HG03039 (cell line): ENCODE data around the gene FOXK1.
"Not testable (repeated sequence)": the region's sequence is repeated elsewhere in the genome, so short reads cannot be mapped to it uniquely, and the experiment has no call there.

Experiments
- ATAC-seq: cut with Tn5 transposase; IDR thresholded peaks from one replicate; pipeline ENCODE4 v1.9.1; 2021; ENCODE audit warnings: mild to moderate bottlenecking, moderate library complexity; ENCODE audit not compliant: unreplicated experiment

Gene FOXK1

GRCh38 chr7:4783292-4783652, 101.2 kb downstream of the FOXK1 start:
- ATAC-seq, result no peak

DNA sequence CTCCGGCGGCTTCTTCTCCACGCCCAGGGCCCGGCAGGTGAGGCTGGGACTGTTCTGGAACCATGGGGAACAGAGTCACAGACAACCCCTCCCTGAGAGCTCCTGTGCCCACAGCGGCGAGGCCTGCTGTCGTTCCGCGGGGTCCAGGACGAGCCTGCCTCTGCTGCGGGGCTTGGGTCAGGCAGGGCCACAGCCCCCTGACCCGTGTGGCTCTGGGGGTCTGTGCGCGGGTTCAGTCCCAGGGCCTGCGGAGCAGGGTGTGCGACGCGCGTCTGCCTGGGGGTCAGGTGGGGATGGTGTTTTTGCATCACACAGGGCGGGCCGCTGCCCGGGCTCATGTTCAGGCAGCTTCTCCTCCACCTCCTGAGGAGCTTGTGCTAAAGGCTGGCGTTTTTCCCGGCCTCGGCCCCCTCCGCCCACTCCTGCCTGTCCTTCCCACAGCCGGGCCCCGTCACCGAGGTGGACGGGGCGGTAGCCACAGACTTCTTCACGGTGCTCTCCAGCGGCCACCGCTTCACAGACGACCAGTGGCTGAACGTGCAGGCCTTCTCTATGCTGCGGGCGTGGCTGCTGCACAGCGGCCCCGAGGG, 101.8 kb downstream of the FOXK1 start:
- ATAC-seq, result no peak

DNA sequence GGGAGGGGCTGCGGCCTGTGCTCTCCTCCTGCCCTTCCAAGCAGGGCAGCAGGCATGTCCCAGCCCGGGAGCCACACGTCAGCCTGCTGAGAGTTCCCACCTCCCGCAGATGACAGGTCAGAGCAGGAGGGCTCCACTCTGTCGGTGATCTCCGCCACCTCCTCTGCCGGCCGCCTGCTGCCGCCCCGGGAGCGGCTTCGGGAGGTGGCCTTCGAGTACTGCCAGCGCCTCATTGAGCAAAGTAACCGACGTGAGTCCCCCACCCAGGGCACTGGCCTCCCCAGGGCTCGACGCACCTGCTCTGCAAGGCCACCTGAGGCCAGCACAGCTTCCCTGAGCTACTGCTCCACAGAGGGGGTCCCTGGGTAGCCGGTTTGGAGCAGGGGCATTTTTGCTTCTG, 102.7 kb downstream of the FOXK1 start:
- ATAC-seq, result no peak

DNA sequence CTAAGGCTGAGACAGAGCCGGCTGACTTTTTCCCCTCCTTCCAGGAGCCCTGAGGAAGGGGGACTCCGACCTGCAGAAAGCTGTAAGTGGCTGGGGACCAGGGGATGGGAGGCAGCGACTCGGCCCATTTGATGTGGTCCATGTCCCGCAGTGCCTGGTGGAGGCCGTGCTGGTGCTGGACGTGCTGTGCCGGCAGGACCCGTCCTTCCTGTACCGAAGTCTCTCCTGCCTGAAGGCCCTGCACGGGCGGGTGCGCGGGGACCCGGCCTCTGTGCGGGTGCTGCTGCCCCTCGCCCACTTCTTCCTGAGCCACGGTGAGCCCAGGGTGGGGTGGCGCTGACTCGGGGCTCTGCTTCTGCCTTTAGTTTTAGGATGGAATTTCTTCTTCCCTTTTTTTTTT, 103.3 kb downstream of the FOXK1 start:
- ATAC-seq, result no peak

DNA sequence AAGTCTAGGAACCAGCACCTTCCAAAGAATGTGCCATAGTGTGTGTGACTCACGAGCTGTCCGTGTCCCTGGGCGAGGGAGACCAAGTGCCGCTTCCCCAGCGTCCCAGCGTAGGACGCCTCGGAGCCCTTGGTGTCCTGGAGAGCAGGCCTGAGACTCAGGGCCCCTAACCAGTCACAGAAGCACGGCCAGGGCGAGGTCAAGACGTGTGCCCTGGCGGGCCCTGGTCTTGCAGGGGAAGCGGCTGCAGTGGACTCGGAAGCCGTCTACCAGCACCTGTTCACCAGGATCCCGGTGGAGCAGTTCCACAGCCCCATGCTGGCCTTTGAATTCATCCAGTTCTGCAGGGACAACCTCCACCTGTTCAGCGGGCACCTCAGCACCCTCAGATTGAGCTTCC, 103.9 kb downstream of the FOXK1 start:
- ATAC-seq, result no peak

- no peak for ATAC-seq
These were observed 105.4 kb downstream of the FOXK1 start for GRCh38 chr7:4787541-4787940.

DNA sequence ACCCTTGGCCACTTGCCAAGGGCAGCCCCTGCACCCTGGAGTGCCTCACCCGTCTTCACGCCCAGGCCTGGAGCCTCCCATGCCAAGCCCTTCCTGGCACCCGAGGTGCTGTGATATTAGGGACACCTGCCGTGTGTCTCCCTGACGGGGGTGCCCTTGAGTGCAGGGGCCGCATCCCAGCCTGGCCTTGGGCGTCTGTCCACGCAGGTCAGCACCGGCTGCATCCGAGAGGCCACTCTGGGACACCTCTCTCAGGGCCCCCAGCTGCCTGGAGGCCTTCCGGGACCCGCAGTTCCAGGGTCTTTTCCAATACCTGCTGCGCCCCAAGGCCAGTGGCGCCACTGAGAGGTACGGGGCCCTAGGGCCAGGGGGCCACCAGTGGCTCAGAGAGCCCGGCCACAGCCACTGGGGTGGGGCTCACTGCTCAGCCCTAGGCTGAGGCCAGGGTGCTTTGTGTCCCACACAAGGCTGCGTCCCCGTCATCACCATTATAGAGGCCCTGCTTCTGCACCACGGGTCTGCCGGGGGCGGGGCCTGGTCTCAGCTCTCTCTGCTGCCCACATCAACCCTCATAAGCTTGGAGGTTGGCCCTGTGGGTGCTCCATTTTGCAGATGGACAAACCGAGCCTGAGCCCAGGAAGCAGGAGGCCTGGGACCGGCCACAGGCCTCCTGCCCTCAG, 106.0 kb downstream of the FOXK1 start:
- no peak for ATAC-seq

DNA sequence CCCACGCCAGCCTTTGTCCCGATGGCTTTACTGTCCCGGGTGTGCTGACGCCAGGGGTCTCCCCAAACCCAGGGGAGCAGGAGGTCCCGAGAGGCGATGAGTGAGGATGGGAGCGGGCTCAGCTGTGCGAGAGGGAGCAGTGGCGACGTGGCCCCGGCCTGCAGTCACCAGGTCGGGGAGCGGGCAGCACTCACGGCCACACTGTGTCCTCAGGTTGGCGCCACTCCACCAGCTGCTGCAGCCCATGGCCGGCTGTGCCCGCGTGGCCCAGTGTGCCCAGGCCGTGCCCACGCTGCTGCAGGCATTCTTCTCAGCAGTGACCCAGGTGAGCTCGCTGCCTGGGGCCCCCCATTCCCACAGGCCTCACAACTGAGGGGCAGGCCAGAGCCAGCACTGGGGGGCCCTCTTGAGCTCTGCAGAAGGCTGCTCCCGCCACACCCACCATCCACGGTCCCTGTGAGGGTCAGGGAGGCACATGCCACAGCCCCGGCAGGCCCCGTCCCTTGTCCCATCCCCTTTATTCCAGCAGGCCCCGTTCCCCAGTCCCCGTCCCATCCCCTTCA, 106.6 kb downstream of the FOXK1 start:
- no peak for ATAC-seq

DNA sequence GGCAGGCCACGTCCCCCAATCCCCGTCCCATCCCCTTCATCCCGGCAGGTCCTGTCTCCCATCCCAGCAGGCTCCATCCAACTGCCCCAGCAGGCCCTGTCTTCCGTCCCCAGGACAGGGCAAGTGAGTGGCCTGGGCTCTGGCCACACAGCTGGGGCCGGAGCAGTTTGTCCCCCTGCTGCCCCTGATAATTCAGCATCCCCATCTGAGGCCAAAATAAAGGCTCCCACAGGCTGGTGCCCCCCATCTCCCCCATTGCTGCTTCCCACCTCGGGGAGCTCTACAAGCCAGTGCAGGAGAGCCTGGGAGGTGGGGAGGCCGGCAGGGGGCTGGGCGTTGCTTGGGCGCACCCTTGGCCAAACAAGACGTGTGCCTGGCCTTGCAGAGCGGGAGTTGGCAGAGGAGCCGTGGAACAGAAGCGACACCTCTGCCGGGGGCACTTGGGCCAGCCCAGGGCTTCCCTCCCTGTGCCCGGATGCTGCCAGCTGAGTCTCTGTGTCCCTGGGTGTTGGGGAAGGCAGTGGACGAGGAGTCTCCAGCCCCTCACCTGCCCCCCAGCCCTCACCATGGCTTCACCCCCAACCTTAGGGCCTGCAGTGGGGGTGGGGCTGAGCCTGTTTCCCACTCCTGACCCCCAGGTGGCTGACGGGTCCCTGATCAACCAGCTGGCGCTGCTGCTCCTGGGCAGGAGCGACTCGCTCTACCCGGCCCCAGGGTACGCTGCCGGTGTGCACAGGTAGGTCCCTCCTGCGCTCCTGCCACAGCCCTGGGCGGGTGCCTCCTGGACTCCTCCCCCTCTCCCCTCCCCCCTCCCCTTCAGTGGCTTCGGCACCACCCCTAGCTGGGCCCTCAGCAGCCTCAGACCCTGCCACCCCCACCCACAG, 107.3 kb downstream of the FOXK1 start:
- no peak for ATAC-seq

DNA sequence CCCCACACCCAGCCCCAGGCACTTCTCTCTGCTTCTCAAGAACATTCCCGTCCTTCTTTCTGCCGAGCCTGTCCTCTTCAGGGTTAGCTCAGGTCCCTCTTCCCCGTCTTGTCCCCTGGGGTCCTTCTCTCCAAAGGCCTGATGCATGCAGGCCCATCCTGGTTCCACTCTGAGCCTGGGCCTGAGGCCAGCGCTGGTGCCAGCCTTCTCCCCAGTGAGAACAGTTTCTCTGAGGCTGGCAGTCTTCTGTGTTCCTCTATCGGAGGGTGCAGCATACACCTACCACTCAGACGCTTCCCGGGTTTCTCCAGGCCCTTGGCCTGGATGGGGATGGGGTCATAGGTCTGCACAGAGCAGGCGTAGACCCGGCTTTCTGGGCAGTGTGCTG, 108.0 kb downstream of the FOXK1 start:
- ATAC-seq, result no peak

GRCh38 chr7:4790516-4790991, 108.5 kb downstream of the FOXK1 start:
- no peak for ATAC-seq

DNA sequence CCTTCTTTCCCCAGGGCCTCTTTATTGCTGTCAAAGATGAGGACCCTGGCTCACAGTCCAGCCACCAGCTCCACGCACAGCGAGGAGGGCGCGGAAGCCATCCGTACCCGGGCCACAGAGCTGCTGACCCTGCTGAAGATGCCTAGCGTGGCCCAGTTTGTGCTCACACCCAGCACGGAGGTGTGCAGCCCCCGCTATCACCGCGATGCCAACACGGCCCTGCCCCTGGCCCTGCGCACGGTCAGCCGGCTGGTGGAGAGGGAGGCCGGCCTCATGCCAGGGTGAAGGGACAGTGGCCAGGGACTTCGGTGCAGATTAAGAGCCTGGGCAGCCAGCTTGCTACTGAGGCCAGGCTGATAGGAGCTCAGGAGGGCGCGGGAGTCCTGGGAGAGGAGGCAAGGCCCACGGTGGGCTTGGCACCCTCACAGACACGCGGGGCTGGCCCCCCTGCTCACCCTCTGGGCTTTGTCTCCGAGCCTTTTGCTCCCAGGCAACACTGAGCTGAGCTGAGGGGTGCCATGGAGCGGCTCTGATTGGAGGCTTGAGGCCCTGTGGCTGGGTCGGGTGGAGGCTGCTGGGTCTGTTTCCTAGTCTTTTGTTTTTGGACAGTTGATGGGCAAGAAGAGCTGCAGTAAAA, 109.1 kb downstream of the FOXK1 start:
- ATAC-seq, result no peak

DNA sequence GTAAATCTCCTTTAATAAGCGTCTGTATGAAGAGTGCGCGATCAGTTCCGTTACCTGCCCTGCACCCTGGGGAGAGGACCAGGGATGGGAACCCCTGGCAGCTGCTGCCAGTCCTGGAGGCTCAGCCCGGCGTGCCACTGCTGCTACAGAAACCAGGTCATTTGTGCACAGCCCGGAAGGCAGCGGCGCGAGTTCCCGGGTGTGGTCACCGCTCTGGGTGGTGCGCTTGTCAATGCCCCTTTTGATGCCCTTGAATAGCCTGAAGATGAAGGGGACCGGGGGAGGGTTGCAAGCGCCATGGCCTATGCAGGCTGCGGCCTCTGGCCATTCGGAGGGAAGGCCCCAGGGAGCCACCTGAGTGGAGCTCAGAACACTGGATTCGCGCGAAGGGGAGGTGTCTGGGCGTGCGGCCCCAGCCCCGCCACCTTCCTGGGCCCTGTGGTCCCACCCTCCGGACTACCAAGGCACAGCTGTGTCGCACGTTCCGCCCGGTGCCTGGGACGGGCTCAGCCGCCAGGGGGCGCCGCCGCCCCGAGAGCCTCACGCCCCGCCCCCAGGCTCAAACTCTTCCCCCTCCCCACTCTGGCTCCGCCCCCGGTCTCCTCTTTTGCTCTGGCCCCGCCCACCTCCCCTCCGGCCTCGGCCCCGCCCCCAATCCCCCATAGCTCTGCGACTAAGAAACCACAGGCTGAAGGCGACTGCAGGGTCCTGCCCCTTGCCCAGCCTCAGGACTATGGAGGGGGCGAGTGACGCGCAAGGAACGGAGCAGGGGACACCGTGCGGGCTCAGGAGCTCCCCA, 109.8 kb downstream of the FOXK1 start:
- ATAC-seq, result no peak

DNA sequence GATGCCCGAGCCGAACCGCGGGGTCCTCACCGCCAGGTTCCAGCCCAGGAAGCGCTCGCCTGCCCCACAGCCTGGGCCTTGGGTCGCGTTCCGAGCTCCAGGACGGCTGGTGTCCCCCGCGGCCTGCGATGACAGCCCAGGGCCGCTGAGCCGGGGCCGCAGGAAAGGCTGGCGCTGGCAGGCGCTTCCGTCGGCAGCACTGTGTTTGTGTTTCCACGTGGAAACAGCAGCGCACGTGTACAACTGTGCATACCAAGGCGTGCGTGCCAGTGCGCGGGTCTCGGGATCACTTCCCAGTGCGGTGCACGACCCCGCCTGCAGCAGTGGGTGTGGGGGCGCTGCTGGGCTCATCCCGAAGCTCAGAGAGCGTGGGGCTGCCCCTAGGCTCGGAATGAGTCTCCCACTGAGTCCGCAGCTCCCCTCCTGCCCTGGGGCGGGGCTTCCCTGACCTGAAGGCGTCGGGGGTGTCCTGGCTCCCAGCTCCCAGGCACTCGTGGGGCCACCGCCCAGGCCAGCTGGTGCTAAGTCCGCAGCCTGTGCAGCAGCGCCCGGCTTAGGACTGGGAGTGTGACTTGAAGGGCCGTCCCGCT, 110.5 kb downstream of the FOXK1 start:
- no peak for ATAC-seq

DNA sequence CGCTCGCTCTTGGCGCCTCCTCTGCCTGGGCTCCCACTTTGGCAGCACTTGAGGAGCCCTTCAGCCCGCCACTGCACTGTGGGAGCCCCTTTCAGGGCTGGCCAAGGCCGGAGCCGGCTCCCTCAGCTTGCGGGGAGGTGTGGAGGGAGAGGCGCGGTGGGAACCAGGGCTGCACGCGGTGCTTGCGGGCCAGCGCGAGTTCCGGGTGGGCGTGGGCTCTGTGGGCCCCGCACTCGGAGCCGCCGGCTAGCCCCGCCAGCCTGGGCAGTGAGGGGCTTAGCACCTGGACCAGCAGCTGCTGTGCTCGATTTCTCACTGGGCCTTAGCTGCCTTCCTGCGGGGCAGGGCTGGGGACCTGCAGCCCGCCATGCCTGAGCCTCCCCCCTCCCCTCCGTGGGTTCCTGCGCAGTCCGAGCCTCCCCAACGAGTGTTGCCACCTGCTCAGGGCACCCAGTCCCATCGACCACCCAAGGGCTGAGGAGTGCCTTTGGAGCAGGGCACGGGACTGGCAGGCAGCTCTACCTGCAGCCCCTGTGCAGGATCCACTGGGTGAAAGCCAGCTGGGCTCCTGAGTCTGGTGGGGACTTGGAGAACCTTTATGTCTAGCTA, 111.4 kb downstream of the FOXK1 start:
- ATAC-seq, result not testable (repeated sequence)

DNA sequence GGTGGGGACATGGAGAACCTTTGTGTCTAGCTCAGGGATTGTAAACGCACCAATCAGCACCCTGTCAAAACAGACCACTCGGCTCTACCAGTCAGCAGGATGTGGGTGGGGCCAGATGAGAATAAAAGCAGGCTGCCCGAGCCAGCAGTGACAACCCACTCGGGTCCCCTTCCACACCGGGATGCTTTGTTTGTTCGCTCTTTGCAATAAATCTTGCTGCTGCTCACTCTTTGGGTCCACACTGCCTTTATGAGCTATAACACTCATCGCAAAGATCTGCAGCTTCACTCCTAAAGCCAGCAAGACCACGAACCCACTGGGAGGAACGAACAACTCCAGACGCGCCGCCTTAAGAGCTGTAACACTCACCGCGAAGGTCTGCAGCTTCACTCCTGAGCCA, 112.1 kb downstream of the FOXK1 start:
- ATAC-seq, result not testable (repeated sequence)

DNA sequence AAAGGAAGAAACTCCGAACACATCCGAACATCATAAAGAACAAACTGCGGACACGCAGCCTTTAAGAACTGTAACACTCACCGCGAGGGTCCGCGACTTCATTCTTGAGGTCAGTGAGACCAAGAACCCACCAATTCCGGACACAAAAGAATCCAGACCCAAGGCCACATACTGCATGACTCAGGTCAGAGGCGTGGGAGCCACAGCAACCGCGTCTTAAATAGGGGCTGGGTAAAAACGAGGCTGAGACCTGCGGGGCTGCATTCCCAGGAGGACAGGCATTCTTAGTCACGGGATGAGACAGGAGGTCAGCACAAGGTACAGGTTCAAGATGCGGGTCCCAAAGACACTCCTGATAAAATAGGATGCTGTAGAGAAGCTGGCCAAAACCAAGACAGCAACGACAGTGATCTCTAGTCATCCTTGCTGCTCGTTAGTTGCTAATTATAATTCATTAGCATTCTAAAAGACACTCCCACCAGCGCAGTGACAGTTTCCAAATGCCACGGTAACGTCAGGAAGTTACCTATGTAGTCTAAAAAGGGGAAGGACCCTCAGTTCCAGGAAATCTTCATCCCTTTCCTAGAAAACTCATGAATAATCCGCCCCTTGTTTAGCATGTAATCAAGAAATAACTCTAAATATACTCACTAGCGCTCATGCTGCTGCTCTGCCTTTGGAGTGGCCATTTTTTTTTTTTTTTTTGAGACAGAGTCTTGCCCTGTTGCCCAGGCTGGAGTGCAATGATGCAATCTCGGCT, 112.7 kb downstream of the FOXK1 start:
- no peak for ATAC-seq

GRCh38 chr7:4796453-4796852, 114.4 kb downstream of the FOXK1 start:
- ATAC-seq, result no peak
